Neuronal stem cell (in vitro differentiated cells): Measurements from ENCODE around the gene CDC45.
"Not testable (repeated sequence)": the region's sequence is repeated elsewhere in the genome, so short reads cannot be mapped to it uniquely, and the experiment has no call there.

ENCODE experiments used
- DNase-seq: peaks from one replicate; pipeline ENCODE4 v3.0.0-alpha.2; 2013; ENCODE audit warnings: low spot score
- H2AFZ ChIP-seq: one replicate; pipeline ENCODE4 v1.6.1; 2013; ENCODE audit warnings: mild to moderate bottlenecking, low read length, inconsistent platforms
- H2AK5ac ChIP-seq: 2 replicates; pipeline ENCODE4 v1.6.1; 2013; ENCODE audit warnings: low read depth, mild to moderate bottlenecking, inconsistent platforms, low read length, moderate library complexity, mixed read lengths
- H2BK120ac ChIP-seq: 2 replicates; pipeline ENCODE4 v1.6.1; 2013; ENCODE audit warnings: low read depth, mild to moderate bottlenecking, inconsistent platforms, low read length, moderate library complexity, mixed read lengths
- H2BK12ac ChIP-seq: one replicate; pipeline ENCODE4 v1.6.1; 2013; ENCODE audit warnings: low read length, inconsistent platforms
- H2BK15ac ChIP-seq: 2 replicates; pipeline ENCODE4 v1.6.1; 2013; ENCODE audit warnings: mild to moderate bottlenecking, low read length, inconsistent platforms, mixed read lengths
- H2BK5ac ChIP-seq: one replicate; pipeline ENCODE4 v1.6.1; 2013; ENCODE audit warnings: inconsistent platforms, mild to moderate bottlenecking, low read length, moderate library complexity
- H3K14ac ChIP-seq: one replicate; pipeline ENCODE4 v1.6.1; 2013; ENCODE audit warnings: low read length, inconsistent platforms
- H3K18ac ChIP-seq: 2 replicates; pipeline ENCODE4 v1.6.1; 2013; ENCODE audit warnings: low read length, inconsistent platforms
- H3K23ac ChIP-seq: 2 replicates; pipeline ENCODE4 v1.6.1; 2013; ENCODE audit warnings: low read depth, mild to moderate bottlenecking, mixed read lengths, low read length, inconsistent platforms; ENCODE audit not compliant: poor library complexity
- H3K27ac ChIP-seq: replicated peaks from 3 replicates; pipeline ENCODE4 v1.5.1; 2013; ENCODE audit warnings: low read length, inconsistent platforms
- H3K27me3 ChIP-seq, 3 experiments: 2 replicates each; pipeline ENCODE4 v1.6.1; 2013; ENCODE audit warnings: low read length in 3 of 3, mild to moderate bottlenecking in 2 of 3, inconsistent platforms in 1 of 3, low read depth in 1 of 3, mixed read lengths in 1 of 3, moderate library complexity in 1 of 3; ENCODE audit not compliant: control insufficient read depth in 3 of 3, insufficient read depth in 3 of 3
- H3K36me3 ChIP-seq, 2 donors: replicated peaks in 1 of 2; 2 replicates each; pipeline ENCODE4 v1.6.1; 2013; ENCODE audit warnings: low read length in 2 of 2; ENCODE audit not compliant: control insufficient read depth in 2 of 2, insufficient read depth in 2 of 2
- H3K4ac ChIP-seq: 2 replicates; pipeline ENCODE4 v1.6.1; 2013; ENCODE audit warnings: inconsistent platforms, mild to moderate bottlenecking, low read length, moderate library complexity
- H3K4me1 ChIP-seq, 2 donors: 1 replicate in 1 of 2; 2 replicates in 1 of 2; pipeline ENCODE4 v1.6.1; 2013; ENCODE audit warnings: low read length in 2 of 2, low read depth in 1 of 2; ENCODE audit not compliant: control insufficient read depth in 2 of 2, insufficient read depth in 1 of 2
- H3K4me2 ChIP-seq: one replicate; pipeline ENCODE4 v1.6.1; 2013; ENCODE audit warnings: mild to moderate bottlenecking, low read length, inconsistent platforms; ENCODE audit not compliant: insufficient read depth, poor library complexity, severe bottlenecking
- H3K4me3 ChIP-seq, 2 donors: 2 replicates each; pipeline ENCODE4 v1.5.1; 2013; ENCODE audit warnings: low read length in 2 of 2, mild to moderate bottlenecking in 2 of 2, inconsistent platforms in 1 of 2, moderate library complexity in 1 of 2
- H3K79me1 ChIP-seq: one replicate; pipeline ENCODE4 v1.6.1; 2013; ENCODE audit warnings: low read depth, mild to moderate bottlenecking, inconsistent platforms, low read length, moderate library complexity
- H3K9ac ChIP-seq: one replicate; pipeline ENCODE4 v1.6.1; 2013; ENCODE audit warnings: mild to moderate bottlenecking, low read depth, low read length, inconsistent platforms; ENCODE audit not compliant: poor library complexity
- H3K9me3 ChIP-seq, 2 donors: replicated peaks in 1 of 2; 2 replicates each; pipeline versions ENCODE3 to v1.6.1; 2013; ENCODE audit warnings: low read length in 2 of 2, mild to moderate bottlenecking in 2 of 2, inconsistent platforms in 1 of 2, low read depth in 1 of 2, mixed read lengths in 1 of 2, moderate library complexity in 1 of 2; ENCODE audit not compliant: control insufficient read depth in 2 of 2, insufficient read depth in 1 of 2
- H4K8ac ChIP-seq: one replicate; pipeline ENCODE4 v1.6.1; 2013; ENCODE audit warnings: low read depth, mild to moderate bottlenecking, inconsistent platforms, low read length, moderate library complexity
- H4K91ac ChIP-seq: one replicate; pipeline ENCODE4 v1.6.1; 2013; ENCODE audit warnings: low read length, low read depth, mild to moderate bottlenecking, inconsistent platforms; ENCODE audit not compliant: poor library complexity
- WGBS, 2 donors: extraction: QIAGEN DNeasy Blood & Tissue Kit; methylation state at CpG; one replicate each; pipeline ENCODE4 v1.1.7; 2013; ENCODE audit warnings: missing lambda C conversion rate in 2 of 2, mixed read lengths in 1 of 2; ENCODE audit not compliant: insufficient read length in 2 of 2, insufficient replicate concordance in 1 of 2; ENCODE audit errors: extremely low coverage in 2 of 2; 5-methylcytosine and 5-hydroxymethylcytosine counted together

The CDC45 gene

GRCh38 chr22:19547620-19548019, 67.9 kb downstream of the CDC45 start:
- no peak overlapping the region for H3K4me3 ChIP-seq
- H3K36me3 ChIP-seq, result no peaks in the 10 kb centered on the region

GRCh38 chr22:19548427-19548826, 68.7 kb downstream of the CDC45 start:
- H3K4ac ChIP-seq, H3K14ac ChIP-seq, H2BK120ac ChIP-seq, H3K18ac ChIP-seq, H3K4me3 ChIP-seq, H2BK15ac ChIP-seq, H4K91ac ChIP-seq, H3K23ac ChIP-seq, H2AFZ ChIP-seq, H3K4me1 ChIP-seq, H3K79me1 ChIP-seq, H3K4me2 ChIP-seq, DNase-seq, H3K36me3 ChIP-seq, H2BK5ac ChIP-seq, H3K9ac ChIP-seq, H2AK5ac ChIP-seq, H4K8ac ChIP-seq, H2BK12ac ChIP-seq, H3K27ac ChIP-seq, H3K9me3 ChIP-seq: not testable (repeated sequence)
- peaks cover 0 to 14% (median 0%) of the 10 kb centered on the region in 3 experiments for H3K27me3 ChIP-seq
- WGBS, 2 donors, result no CpG with 5 or more reads among the region's 5 CpGs

More at GRCh38 chr22:19547620-19548019, 67.9 kb downstream of the CDC45 start:
- H3K4ac ChIP-seq, result no peak overlapping the region
- H2BK120ac ChIP-seq, result no peak overlapping the region
- no peak overlapping the region for H2BK15ac ChIP-seq
- DNase-seq, result no peak
- H3K18ac ChIP-seq, result no peak overlapping the region
- H3K79me1 ChIP-seq, result no peaks in the 10 kb centered on the region
- no peak overlapping the region for H4K8ac ChIP-seq
- H3K4me1 ChIP-seq, result peaks cover 0 to 4% of the 10 kb centered on the region in 2 donors
- H3K23ac ChIP-seq, result no peak overlapping the region
- WGBS, 2 donors, result no CpG with 5 or more reads among the region's 8 CpGs
- no peak overlapping the region for H2AFZ ChIP-seq
- H3K4me2 ChIP-seq, result no peak overlapping the region
- no peak overlapping the region for H3K27ac ChIP-seq
- H4K91ac ChIP-seq, result no peak overlapping the region
- no peak overlapping the region for H2BK12ac ChIP-seq
- no peak overlapping the region for H2AK5ac ChIP-seq
- no peaks in the 10 kb centered on the region for H3K9me3 ChIP-seq
- H3K27me3 ChIP-seq, result peaks cover 0 to 14% (median 0%) of the 10 kb centered on the region in 3 experiments
- no peak overlapping the region for H3K14ac ChIP-seq
- H3K9ac ChIP-seq, result no peak overlapping the region
- no peak overlapping the region for H2BK5ac ChIP-seq

- Histone ChIP-seq H2BK120ac (no peak overlapping the region), H3K79me1 (no peaks in the 10 kb centered on the region), H3K18ac (no peak overlapping the region), H3K14ac (no peak overlapping the region), H4K91ac (no peak overlapping the region), H3K4me1 (peaks cover 0 to 4% of the 10 kb centered on the region in 2 donors), H2BK12ac (no peak overlapping the region), H3K4me2 (no peak overlapping the region), H3K4me3 (no peak overlapping the region), H3K9ac (no peak overlapping the region), H3K27ac (no peak overlapping the region), H2AK5ac (no peak overlapping the region), H3K9me3 (no peaks in the 10 kb centered on the region), H3K36me3 (no peaks in the 10 kb centered on the region), H3K23ac (no peak overlapping the region), H4K8ac (no peak overlapping the region), H2BK5ac (no peak overlapping the region), H2BK15ac (no peak overlapping the region), H2AFZ (no peak overlapping the region), H3K4ac (no peak overlapping the region), H3K27me3 (peaks cover 0 to 14% (median 0%) of the 10 kb centered on the region in 3 experiments)
- WGBS, 2 donors, result no CpG with 5 or more reads among the region's 2 CpGs
- DNase-seq, result no peak
Observed at GRCh38 chr22:19548964-19549363, 69.2 kb downstream of the CDC45 start.

- Histone ChIP-seq H2BK15ac (no peak overlapping the region), H2AK5ac (no peak overlapping the region), H3K79me1 (no peaks in the 10 kb centered on the region), H2BK120ac (no peak overlapping the region), H3K18ac (no peak overlapping the region), H4K91ac (no peak overlapping the region), H2AFZ (no peak overlapping the region), H3K4me3 (no peak overlapping the region), H3K9me3 (no peaks in the 10 kb centered on the region), H3K4ac (no peak overlapping the region), H3K23ac (no peak overlapping the region), H3K9ac (no peak overlapping the region), H3K4me2 (no peak overlapping the region), H3K4me1 (peaks cover 0 to 4% of the 10 kb centered on the region in 2 donors), H3K36me3 (no peaks in the 10 kb centered on the region), H2BK12ac (no peak overlapping the region), H4K8ac (no peak overlapping the region), H3K27ac (no peak overlapping the region), H3K27me3 (peaks cover 0 to 10% (median 0%) of the 10 kb centered on the region in 3 experiments), H2BK5ac (no peak overlapping the region), H3K14ac (no peak overlapping the region)
- no CpG with 5 or more reads among the region's 7 CpGs for WGBS, 2 donors
- no peak for DNase-seq
Observed at GRCh38 chr22:19549428-19549827, 69.7 kb downstream of the CDC45 start.
